KOPT-K1 (cell line): ENCODE data around the gene ABCG5.

Experiments
- H3K27ac ChIP-seq: fragments of 200-600 bp; sonication (generic); 2 replicates; pipeline ENCODE4 v1.5.1; 2016; ENCODE audit warnings: antibody characterized with exemption, mild to moderate bottlenecking, low read depth, low read length; ENCODE audit not compliant: poor library complexity, severe bottlenecking
- H3K36me3 ChIP-seq: fragments of 200-600 bp; sonication (generic); 2 replicates; pipeline ENCODE4 v1.5.1; 2017; ENCODE audit warnings: antibody characterized with exemption, mild to moderate bottlenecking, low read length, moderate library complexity; ENCODE audit not compliant: insufficient read depth
- H3K9me3 ChIP-seq: fragments of 200-600 bp; sonication (generic); 2 replicates; pipeline ENCODE4 v1.5.1; 2017; ENCODE audit warnings: antibody characterized with exemption, low read length, mild to moderate bottlenecking; ENCODE audit not compliant: insufficient read depth, poor library complexity, severe bottlenecking

ABCG5 gene

GRCh38 chr2:43852196-43852730 lies 13.6 kb upstream of the ABCG5 start:
- Histone ChIP-seq H3K27ac (no peak overlapping the region), H3K36me3 (no peaks in the 10 kb centered on the region)

GRCh38 chr2:43851011-43851980 lies 12.7 kb upstream of the ABCG5 start:
- Histone ChIP-seq H3K36me3 (no peaks in the 10 kb centered on the region), H3K27ac (no peak overlapping the region), H3K9me3 (no peaks in the 10 kb centered on the region)

More at GRCh38 chr2:43852196-43852730, 13.6 kb upstream of the ABCG5 start:
- no peaks in the 10 kb centered on the region for H3K9me3 ChIP-seq

GRCh38 chr2:43848214-43848613 lies 9.6 kb upstream of the ABCG5 start:
- Histone ChIP-seq H3K36me3 (no peaks in the 10 kb centered on the region), H3K27ac (no peak overlapping the region), H3K9me3 (no peaks in the 10 kb centered on the region)

- Histone ChIP-seq H3K9me3 (no peaks in the 10 kb centered on the region), H3K27ac (no peak overlapping the region), H3K36me3 (no peaks in the 10 kb centered on the region)
These were observed 7.6 kb upstream of the ABCG5 start for GRCh38 chr2:43846140-43846793.

- H3K9me3 ChIP-seq, result no peaks in the 10 kb centered on the region
- H3K27ac ChIP-seq, result no peak overlapping the region
- H3K36me3 ChIP-seq, result no peaks in the 10 kb centered on the region
These were observed 6.5 kb upstream of the ABCG5 start for GRCh38 chr2:43845181-43845580.

GRCh38 chr2:43842866-43843226 lies 4.2 kb upstream of the ABCG5 start:
- H3K27ac ChIP-seq, result no peak overlapping the region
- H3K36me3 ChIP-seq, result no peaks in the 10 kb centered on the region
- H3K9me3 ChIP-seq, result no peaks in the 10 kb centered on the region

- Histone ChIP-seq H3K27ac (no peak overlapping the region), H3K9me3 (no peaks in the 10 kb centered on the region), H3K36me3 (no peaks in the 10 kb centered on the region)
These were observed 3.6 kb upstream of the ABCG5 start for GRCh38 chr2:43841949-43842865.

- H3K27ac ChIP-seq, result no peak overlapping the region
- H3K36me3 ChIP-seq, result no peaks in the 10 kb centered on the region
- H3K9me3 ChIP-seq, result no peaks in the 10 kb centered on the region
These were observed 2.3 kb upstream of the ABCG5 start for GRCh38 chr2:43840965-43841364.

- Histone ChIP-seq H3K36me3 (no peaks in the 10 kb centered on the region), H3K27ac (no peak overlapping the region), H3K9me3 (no peaks in the 10 kb centered on the region)
These were observed 1.3 kb upstream of the ABCG5 start for GRCh38 chr2:43839776-43840564.

GRCh38 chr2:43837831-43838559 lies 644 bp downstream of the ABCG5 start:
- no peaks in the 10 kb centered on the region for H3K9me3 ChIP-seq
- no peak overlapping the region for H3K27ac ChIP-seq
- H3K36me3 ChIP-seq, result no peaks in the 10 kb centered on the region

- Histone ChIP-seq H3K36me3 (no peaks in the 10 kb centered on the region), H3K27ac (no peak overlapping the region), H3K9me3 (no peaks in the 10 kb centered on the region)
These were observed 1.6 kb downstream of the ABCG5 start for GRCh38 chr2:43837033-43837432.

- no peaks in the 10 kb centered on the region for H3K36me3 ChIP-seq
- no peak overlapping the region for H3K27ac ChIP-seq
- no peaks in the 10 kb centered on the region for H3K9me3 ChIP-seq
These were observed 6.2 kb downstream of the ABCG5 start for GRCh38 chr2:43832457-43832856.

- no peaks in the 10 kb centered on the region for H3K36me3 ChIP-seq
These were observed 6.9 kb downstream of the ABCG5 start for GRCh38 chr2:43831543-43832294.

More at GRCh38 chr2:43831543-43832294, 6.9 kb downstream of the ABCG5 start:
- no peaks in the 10 kb centered on the region for H3K9me3 ChIP-seq
- H3K27ac ChIP-seq, result no peak overlapping the region
